Measurements from ENCODE around the gene LCNL1.
"Not testable (repeated sequence)": the region's sequence is repeated elsewhere in the genome, so short reads cannot be mapped to it uniquely, and the experiment has no call there.

The LCNL1 gene

DNA sequence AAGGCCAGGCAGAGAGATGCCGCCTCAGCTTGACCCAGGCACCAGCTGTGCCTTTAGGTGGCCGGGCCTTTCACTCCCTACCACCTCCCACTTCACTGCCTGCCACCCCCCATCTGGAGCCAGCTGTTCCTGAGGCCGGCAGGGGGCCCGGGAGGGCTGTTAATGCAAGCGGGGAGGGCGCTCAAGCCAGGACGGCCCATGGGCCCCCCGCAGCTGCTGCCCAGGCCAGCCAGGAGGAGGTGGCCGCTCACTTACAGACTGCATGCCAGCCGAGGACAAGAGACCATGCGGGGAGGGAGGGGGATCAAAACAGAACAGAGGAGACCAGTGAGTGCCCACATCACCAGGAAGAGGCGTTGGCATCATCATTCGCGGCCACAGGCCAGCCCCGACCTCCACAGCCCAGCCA is 40.8 kb downstream of the LCNL1 start:
- no peak overlapping the region for H3K4me3 Mint-ChIP-seq
- no peak for ATAC-seq
- no peaks in the 10 kb centered on the region for H3K27me3 Mint-ChIP-seq
- no peak overlapping the region for H3K27ac Mint-ChIP-seq
- H3K9me3 Mint-ChIP-seq: peaks cover 5% of the 10 kb centered on the region
- H3K4me1 Mint-ChIP-seq: peaks cover 24% of the 10 kb centered on the region
- H3K36me3 Mint-ChIP-seq: no peaks in the 10 kb centered on the region

GRCh38 chr9:137025517-137025966 is 42.7 kb downstream of the LCNL1 start:
- no peaks in the 10 kb centered on the region for H3K27me3 Mint-ChIP-seq
- H3K27ac Mint-ChIP-seq: no peak overlapping the region
- no peak overlapping the region for H3K4me3 Mint-ChIP-seq
- H3K9me3 Mint-ChIP-seq: peaks cover 5% of the 10 kb centered on the region
- peaks cover 43% of the 10 kb centered on the region for H3K4me1 Mint-ChIP-seq
- peak; percentile 46 for ATAC-seq
- no peaks in the 10 kb centered on the region for H3K36me3 Mint-ChIP-seq

- H3K4me1 Mint-ChIP-seq: peaks cover 49% of the 10 kb centered on the region
- H3K27ac Mint-ChIP-seq: no peak overlapping the region
- no peak for ATAC-seq
- no peaks in the 10 kb centered on the region for H3K27me3 Mint-ChIP-seq
- H3K4me3 Mint-ChIP-seq: no peak overlapping the region
- H3K36me3 Mint-ChIP-seq: no peaks in the 10 kb centered on the region
- H3K9me3 Mint-ChIP-seq: peaks cover 5% of the 10 kb centered on the region
Measured at GRCh38 chr9:137026384-137026783, 43.6 kb downstream of the LCNL1 start.

DNA sequence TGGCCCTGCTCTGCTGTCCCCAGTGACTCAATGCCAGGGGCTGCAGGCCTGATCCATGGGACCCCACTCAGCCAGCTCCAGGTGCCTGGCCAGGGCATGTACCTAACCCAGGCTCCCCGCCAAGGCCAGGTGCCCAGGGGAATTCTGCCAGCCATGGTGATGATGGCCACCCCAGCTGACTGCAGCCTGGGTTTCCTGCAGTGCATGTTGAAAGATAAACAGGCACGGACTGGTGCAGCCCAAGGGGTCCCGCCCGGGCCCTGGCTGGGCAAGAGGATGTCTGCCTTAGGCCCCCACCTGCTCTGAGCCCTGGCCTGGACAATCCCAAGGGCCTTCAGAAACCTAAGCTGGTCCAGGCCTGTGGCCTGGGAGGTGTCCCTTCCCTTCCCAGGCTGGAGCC is 44.0 kb downstream of the LCNL1 start:
- Mint-ChIP-seq H3K27me3 (no peaks in the 10 kb centered on the region), H3K9me3 (peaks cover 3% of the 10 kb centered on the region), H3K4me3 (peak overlapping the region; percentile 76), H3K36me3 (no peaks in the 10 kb centered on the region), H3K27ac (no peak overlapping the region), H3K4me1 (peaks cover 52% of the 10 kb centered on the region)
- ATAC-seq: no peak

DNA sequence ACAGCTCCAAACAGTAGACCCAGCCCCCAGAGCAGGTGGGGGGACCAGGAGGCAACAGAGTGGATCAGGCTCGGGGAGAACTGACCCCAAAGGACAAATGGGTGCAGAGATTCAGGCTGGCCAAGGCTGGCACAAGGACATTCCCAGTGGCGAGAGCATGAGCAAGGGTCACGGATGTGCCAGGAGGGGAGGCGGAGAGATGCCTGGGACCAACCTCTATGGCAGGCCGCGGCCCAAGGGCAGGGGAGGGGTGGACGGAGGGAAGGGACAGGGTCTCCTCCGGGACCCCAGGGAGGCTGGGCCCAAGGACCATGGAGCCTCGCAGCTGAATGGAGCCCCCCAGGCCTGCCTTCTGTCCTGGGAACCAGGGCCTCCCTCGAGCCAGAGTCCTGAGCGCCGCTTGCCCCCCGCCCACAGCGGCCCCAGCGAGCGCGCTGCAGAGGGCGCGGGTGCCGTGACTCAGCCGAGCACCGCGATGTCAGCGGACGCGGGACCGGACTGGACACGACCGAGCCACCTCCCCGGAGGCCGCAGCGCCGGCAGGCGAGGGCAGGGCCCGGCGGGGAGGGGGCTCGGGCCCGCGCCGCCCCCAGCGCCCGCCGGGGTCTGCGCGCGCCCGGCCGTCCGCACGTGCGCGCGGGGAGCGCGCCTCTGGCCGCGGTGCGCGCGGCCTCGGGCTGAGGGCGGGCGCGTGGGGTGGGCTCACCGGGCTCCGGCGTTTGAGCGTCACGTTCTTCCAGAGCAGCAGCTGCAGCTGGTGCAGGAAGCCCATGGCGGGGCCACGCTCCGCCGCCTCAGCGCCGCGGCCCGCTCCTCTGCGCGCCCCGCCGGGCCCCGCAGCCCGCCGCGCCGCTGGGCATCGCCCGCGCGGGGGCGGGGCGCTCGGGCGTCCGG is 44.8 kb downstream of the LCNL1 start, which contains the start of gene ABCA2:
TSS of gene ABCA2 (minus strand) at position 869 of the 894 bp plus-strand sequence. CDS start at position 772, 97 bp downstream.
- Mint-ChIP-seq H3K27me3 (no peaks in the 10 kb centered on the region), H3K36me3 (no peaks in the 10 kb centered on the region), H3K4me3 (peak within 1 kb of the TSS; percentile 83), H3K4me1 (peaks cover 60% of the 10 kb centered on the region), H3K9me3 (no peaks in the 10 kb centered on the region), H3K27ac (peak within 1 kb of the TSS; percentile 92)
- no peak for ATAC-seq

GRCh38 chr9:137028263-137029057 is 45.7 kb downstream of the LCNL1 start:
- H3K36me3 Mint-ChIP-seq: no peaks in the 10 kb centered on the region
- no peaks in the 10 kb centered on the region for H3K27me3 Mint-ChIP-seq
- H3K4me3 Mint-ChIP-seq: peak overlapping the region; percentile 83
- peaks cover 68% of the 10 kb centered on the region for H3K4me1 Mint-ChIP-seq
- peak overlapping the region; percentile 92 for H3K27ac Mint-ChIP-seq
- no peaks in the 10 kb centered on the region for H3K9me3 Mint-ChIP-seq
- ATAC-seq: peak; percentile 53

DNA sequence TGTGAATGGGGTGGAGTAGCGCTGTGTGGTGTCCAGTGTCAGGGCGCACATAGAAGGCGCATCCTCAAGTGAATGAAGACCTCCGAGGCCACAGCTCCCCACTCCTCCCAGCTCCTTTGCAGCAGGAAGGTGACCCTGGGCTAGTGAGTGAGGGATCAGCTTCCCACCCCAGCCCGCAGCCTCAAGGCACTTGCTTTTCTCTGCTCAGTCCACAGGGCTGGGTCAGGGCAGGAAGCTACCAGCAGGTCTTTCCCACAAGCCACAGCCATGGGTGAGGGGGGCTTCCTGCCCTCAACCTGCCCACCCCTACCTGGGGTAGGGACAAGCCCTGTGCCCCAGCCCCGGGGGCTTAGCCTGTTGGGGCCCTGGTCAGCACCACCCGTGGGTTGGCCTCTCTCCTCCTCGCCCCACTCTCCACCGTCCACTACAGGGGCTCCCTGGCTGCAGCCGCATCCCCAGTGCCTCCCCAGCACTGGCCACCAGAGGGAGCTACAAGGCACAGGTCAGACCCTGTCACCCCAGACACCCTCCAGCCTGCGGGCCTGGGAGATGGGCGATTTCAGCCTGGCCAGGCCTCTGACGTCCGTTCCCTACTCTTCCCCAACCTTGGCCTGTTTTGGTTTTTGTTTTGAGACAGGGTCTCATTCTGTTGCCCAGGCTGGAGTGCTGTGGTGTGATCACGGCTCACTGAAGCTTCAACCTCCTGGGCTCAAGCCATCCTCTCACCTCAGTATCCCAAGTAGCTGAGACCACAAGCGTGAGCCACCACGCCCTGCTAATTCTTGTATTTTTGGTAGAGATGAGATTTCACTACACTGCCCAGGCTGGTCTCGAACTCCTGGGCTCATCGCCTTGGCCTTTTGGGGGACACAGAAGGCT is 46.5 kb downstream of the LCNL1 start:
- ATAC-seq: peak; percentile 51
- H3K4me1 Mint-ChIP-seq: peaks cover 77% of the 10 kb centered on the region
- no peaks in the 10 kb centered on the region for H3K27me3 Mint-ChIP-seq
- H3K27ac Mint-ChIP-seq: peak overlapping the region; percentile 92
- H3K36me3 Mint-ChIP-seq: no peaks in the 10 kb centered on the region
- H3K4me3 Mint-ChIP-seq: peak overlapping the region; percentile 83
- H3K9me3 Mint-ChIP-seq: no peaks in the 10 kb centered on the region

DNA sequence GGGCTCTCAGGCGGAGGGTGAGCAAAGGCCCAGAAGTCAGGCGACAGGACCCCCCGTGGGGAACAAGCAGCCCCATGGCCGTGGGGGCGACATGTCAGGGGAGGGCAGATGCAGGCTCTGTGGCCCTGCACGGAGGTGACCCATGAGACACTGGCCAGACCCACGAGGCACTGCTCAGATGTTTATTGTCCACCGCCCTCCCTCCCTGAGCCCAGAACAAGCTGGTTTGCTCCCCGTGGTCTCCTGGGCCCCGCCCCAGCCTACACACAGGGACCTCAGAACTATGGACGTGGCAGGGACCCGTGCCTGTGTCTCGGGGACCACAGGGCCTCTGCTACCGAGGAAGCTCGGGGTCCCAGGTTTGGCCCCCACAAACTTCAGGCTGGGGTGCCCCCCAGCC is 47.2 kb downstream of the LCNL1 start:
- no peaks in the 10 kb centered on the region for H3K36me3 Mint-ChIP-seq
- ATAC-seq: no peak
- H3K9me3 Mint-ChIP-seq: no peaks in the 10 kb centered on the region
- peak overlapping the region; percentile 83 for H3K4me3 Mint-ChIP-seq
- H3K4me1 Mint-ChIP-seq: peaks cover 84% of the 10 kb centered on the region
- H3K27me3 Mint-ChIP-seq: no peaks in the 10 kb centered on the region
- peak overlapping the region; percentile 92 for H3K27ac Mint-ChIP-seq

DNA sequence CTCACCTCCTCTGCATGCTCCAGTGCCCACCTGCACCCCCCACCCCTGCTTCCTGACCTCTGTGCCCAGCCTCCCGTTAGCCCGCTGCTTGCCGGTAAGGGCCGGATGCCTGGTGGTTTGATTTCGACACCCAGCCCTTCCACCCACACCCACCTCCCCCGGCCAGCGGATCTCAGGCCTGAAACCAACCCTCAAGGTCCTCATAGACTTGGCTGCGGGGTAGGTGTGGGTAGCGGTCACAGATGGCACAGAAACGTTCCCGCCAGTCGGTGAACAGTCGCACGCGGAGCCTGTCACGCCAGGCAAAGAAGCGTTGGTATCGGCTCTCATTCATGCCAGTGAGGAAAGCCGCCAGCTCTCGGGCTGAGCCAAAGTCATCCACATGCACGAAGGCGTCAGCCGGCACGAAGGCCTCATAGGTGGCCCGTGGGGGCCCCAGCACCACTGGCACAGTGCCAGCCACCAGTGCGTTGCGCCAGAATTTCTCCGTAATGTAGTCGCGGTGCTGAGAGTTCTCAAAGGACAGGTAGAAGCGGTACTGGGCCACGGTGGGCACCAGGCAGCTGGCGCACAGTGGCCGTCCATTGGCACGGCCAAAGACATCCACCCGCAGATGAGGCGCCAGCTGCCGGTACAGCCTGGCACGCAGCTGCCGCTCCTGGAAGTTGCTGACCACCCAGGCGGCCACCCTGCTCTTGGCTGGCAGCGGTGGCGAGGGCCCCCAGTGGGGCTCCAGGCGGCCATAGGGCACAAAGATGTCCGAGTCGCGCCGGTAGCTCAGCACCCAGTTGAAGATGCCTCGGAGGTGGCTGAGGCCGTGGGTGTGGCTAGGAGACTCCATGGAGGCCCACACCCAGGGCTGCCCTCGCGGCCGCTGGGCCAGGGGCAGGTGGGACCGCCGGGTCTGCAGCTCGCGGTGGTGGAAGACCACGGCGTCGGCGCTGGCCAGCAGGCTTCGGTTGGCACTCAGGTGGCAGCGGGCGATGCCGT is 48.0 kb downstream of the LCNL1 start:
- peaks cover 84% of the 10 kb centered on the region for H3K4me1 Mint-ChIP-seq
- H3K27me3 Mint-ChIP-seq: no peaks in the 10 kb centered on the region
- H3K27ac Mint-ChIP-seq: peak overlapping the region; percentile 92
- H3K9me3 Mint-ChIP-seq: no peaks in the 10 kb centered on the region
- H3K36me3 Mint-ChIP-seq: no peaks in the 10 kb centered on the region
- ATAC-seq: peak; percentile 3
- peak overlapping the region; percentile 83 for H3K4me3 Mint-ChIP-seq

DNA sequence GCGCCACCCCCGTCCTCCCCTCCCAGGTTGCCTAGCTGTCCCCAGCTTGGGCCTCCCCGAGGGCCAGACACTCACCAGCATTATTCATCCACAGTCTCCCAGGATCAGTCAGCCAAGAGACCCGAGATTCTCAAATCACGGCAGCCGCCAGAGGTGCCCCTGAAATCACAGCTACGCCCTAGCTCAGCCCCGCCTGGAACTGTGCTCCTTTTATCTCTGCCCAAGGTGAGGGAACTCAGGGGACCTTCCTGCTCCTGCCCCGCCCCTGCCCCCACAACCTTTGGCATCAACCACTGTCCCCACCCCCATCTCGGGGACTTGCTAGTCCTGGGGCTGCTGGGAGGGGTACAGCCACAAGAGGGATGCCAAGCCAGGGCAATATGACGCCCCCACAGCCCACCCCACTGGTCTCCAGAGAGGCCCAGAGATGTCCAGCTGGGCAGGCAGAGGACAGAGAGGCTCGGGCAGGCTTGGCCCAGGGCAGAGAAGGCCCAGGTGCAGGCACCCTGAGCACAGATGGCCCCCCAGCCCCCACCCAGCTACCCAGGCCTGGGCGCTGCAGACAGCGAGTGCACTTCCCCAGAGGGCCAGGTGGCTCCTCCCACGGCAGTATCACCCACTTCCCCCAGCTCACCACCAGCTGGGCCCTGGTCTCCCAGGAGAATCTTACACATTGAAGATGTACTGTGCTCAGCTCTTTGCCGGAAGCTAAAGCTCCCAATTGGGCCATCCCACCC is 49.3 kb downstream of the LCNL1 start, which contains the start of gene FUT7:
TSS of gene FUT7 (minus strand) at position 185 of the 737 bp plus-strand sequence. CDS start at position 88, 97 bp downstream.
- Mint-ChIP-seq H3K36me3 (no peaks in the 10 kb centered on the region), H3K27ac (peak within 1 kb of the TSS; percentile 92), H3K4me1 (peaks cover 72% of the 10 kb centered on the region), H3K27me3 (no peaks in the 10 kb centered on the region), H3K4me3 (peak within 1 kb of the TSS; percentile 83), H3K9me3 (no peaks in the 10 kb centered on the region)
- ATAC-seq: peak; percentile 59

DNA sequence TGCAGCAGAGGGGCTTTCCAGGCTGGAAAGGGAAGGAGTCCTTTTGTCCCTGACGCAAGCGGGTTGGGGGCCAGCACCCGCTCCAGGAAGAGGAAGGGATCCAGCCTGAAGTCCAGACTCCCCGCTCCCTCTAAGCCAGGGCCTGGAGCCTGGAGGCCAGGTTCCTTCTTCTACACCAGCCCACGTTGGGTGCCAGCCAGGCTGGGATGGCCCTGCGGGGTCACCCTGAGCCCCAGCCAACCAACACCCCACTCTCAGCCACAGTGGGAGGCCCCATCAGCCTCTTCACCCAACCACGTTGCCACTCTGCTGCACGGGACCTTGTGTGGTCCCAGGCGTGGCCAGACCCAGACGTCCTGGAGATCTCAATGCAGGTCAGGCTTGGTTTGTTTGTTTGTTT is 50.1 kb downstream of the LCNL1 start:
- no peaks in the 10 kb centered on the region for H3K9me3 Mint-ChIP-seq
- H3K36me3 Mint-ChIP-seq: no peaks in the 10 kb centered on the region
- peaks cover 68% of the 10 kb centered on the region for H3K4me1 Mint-ChIP-seq
- ATAC-seq: peak; percentile 27
- H3K27me3 Mint-ChIP-seq: peaks cover under 1% of the 10 kb centered on the region
- peak overlapping the region; percentile 92 for H3K27ac Mint-ChIP-seq
- peak overlapping the region; percentile 83 for H3K4me3 Mint-ChIP-seq

DNA sequence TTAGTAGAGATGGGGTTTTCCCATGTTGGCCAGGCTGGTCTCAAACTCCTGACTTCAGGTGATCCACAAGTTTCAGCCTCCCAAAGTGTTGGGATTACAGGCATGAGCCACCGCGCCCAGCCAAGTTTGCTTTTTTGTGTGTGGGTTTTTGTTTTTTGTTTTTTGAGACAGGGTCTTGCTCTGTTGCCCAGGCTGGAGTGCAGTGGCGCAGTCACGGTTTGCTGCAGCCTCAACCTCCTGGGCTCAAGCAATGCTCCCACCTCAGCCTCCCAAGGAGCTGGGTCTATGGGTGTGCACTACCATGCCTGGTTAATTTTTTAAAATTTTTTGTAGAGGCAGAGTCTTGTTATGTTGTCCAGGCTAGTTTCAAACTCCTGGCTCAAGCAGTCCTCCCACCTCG is 50.7 kb downstream of the LCNL1 start:
- H3K4me1 Mint-ChIP-seq: peaks cover 68% of the 10 kb centered on the region
- H3K27ac Mint-ChIP-seq: peak overlapping the region; percentile 92
- H3K4me3 Mint-ChIP-seq: peak overlapping the region; percentile 83
- H3K36me3 Mint-ChIP-seq, H3K9me3 Mint-ChIP-seq, ATAC-seq, H3K27me3 Mint-ChIP-seq: not testable (repeated sequence)

DNA sequence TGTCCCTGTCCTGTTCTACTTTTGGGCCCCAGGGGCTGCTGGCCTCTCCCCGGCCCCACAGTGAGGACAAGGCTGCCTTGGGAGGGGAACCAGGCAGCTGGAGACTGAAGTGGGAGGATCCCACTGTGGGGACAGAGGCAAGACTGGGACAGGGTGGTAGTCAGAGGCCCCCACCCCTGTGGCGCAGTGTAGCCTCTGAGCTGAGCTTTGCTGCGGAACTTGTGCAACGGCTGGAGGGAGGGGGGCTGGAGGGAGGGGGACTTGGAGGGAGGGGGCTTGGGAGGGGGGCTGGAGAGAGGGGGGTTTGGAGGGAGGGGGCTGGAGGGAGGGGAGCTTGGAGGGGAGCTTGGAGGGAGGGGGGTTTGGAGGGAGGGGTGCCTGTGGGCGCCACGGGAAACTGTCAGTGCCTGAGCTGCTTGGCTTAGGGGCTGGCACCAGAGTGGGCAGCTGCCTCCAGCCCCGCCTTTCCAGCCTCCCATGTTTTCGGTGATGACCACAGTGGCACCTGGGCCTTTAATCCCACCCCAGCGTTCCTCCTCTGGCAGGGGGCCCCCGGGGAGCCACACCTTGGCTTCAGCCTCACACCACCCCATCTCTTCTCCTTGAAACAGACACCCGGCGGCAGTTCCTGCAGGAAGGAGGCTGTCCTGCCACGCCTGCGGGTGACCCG is 51.4 kb downstream of the LCNL1 start:
- ATAC-seq: no peak
- H3K4me1 Mint-ChIP-seq: peaks cover 61% of the 10 kb centered on the region
- H3K9me3 Mint-ChIP-seq: no peaks in the 10 kb centered on the region
- H3K4me3 Mint-ChIP-seq: peak overlapping the region; percentile 77
- no peaks in the 10 kb centered on the region for H3K36me3 Mint-ChIP-seq
- peak overlapping the region; percentile 92 for H3K27ac Mint-ChIP-seq
- H3K27me3 Mint-ChIP-seq: peaks cover 14% of the 10 kb centered on the region

All from stimulated activated memory B cell treated with anti-CD40 and anti-IgM and Interleukin-4, amounts not matched to agents 10 μg/mL and 1 μg/mL and 100 μg/mL, for 72 hours (primary cell).